Measurements from ENCODE around the gene PRDM15.

DNA sequence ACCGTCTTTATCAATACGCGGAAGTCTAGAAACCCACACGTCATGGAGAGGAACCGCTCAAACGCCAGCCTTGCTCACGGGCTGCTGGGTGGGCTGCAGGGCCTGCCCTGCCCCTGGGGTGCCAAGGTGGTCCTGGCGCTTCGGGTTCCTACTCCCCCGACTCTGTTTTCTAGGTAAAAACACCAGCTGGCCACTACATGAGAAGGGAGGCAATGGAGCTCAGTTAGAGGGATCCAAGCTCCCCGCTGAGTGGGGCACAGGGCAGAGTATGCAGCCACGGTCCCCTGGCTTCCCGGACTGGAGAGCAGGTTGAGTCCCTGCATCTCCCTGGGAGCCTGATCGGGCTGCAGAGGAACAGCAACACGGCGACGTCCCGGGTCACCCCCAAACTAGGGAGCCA, 71.0 kb downstream of the PRDM15 start:
- TF ChIP-seq, protein P1, sequence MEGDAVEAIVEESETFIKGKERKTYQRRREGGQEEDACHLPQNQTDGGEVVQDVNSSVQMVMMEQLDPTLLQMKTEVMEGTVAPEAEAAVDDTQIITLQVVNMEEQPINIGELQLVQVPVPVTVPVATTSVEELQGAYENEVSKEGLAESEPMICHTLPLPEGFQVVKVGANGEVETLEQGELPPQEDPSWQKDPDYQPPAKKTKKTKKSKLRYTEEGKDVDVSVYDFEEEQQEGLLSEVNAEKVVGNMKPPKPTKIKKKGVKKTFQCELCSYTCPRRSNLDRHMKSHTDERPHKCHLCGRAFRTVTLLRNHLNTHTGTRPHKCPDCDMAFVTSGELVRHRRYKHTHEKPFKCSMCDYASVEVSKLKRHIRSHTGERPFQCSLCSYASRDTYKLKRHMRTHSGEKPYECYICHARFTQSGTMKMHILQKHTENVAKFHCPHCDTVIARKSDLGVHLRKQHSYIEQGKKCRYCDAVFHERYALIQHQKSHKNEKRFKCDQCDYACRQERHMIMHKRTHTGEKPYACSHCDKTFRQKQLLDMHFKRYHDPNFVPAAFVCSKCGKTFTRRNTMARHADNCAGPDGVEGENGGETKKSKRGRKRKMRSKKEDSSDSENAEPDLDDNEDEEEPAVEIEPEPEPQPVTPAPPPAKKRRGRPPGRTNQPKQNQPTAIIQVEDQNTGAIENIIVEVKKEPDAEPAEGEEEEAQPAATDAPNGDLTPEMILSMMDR (optimal IDR thresholded peaks at IDR 0.05 in 1 of 3, IDR thresholded peaks at IDR 0.05 in 1 of 3, conservative IDR thresholded peaks at IDR 0.05 in 1 of 3; ENCODE audit: extremely low read depth in 1 of 3, insufficient read depth in 2 of 3, low read length in 3 of 3) = no peak
- no peak for TF ChIP-seq EZH2 (IDR thresholded peaks at IDR 0.05; ENCODE audit: low read length)
